PC-3 (cell line): ENCODE results near the gene DIP2C.

ENCODE experiments used
- CTCF ChIP-seq: fragments of 300-600 bp; sonication (generic); conservative IDR thresholded peaks from 2 replicates; pipeline ENCODE4 v1.5.1; 2017; ENCODE audit warnings: antibody characterized with exemption, low read depth, mild to moderate bottlenecking, low read length
- EZH2phosphoT487 ChIP-seq: fragments of 300-600 bp; sonication (generic); IDR thresholded peaks from 2 replicates; pipeline ENCODE4 v1.6.1; 2018; ENCODE audit warnings: mild to moderate bottlenecking, antibody characterized with exemption, low read length, borderline replicate concordance

GRCh38 chr10:378930-379704 lies 310.4 kb downstream of the DIP2C start:
- no peak for TF ChIP-seq CTCF
- no peak for TF ChIP-seq EZH2phosphoT487
